ENCODE results near the gene DUSP14. TPM values are rescaled to one million over a fixed set of nuclear protein-coding genes. Genes with fewer than 3 reads are reported as not detected.

The DUSP14 gene
- polyA plus RNA-seq, 1 of the 3 experiments (the other 2 are of a cell fraction): 85.8 TPM

DNA sequence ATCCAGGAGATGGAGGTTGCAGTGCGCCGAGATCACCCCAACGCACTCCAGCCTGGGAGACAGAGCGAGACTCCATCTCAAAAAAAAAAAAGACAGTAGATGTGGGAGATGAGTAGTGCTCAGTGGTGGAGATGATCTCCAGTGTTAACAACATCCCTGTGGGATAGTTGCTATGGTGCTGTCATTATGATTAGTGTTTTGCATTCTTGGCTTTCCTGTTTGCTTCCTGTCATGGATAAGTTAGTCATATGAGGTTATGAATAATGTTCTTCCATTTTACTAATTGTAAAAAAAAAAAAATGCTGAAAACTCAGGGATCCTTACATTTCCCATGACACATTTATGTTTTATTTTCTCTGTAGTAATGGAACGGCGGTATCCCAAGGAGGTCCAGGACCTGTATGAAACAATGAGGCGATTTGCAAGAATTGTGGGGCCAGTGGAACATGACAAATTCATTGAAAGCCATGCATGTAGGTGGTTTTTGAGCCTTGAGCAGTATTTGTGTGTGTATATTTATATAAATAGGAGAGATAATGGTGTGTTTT lies 24.5 kb upstream of the DUSP14 start:
- Histone ChIP-seq H4K20me1 (ENCODE audit: insufficient read depth) (no peaks in the 10 kb centered on the region), H3K9me3 (no peaks in the 10 kb centered on the region), H3K4me3 (ENCODE audit: low read depth in 2 of 2, low read length in 1 of 2) (no peak overlapping the region), H3K4me1 (ENCODE audit: control insufficient read depth in 1 of 2, insufficient read depth in 2 of 2, low read depth in 1 of 2, low read length in 1 of 2) (0 out of 4 replicates have a peak, but pooled peaks cover 0 to 5% of the 10 kb centered on the region in 2 experiments), H3K36me3 (replicated peaks in 1 of 2; ENCODE audit: control insufficient read depth in 1 of 2, insufficient read depth in 2 of 2, low read length in 1 of 2) (peaks cover 10 to 61% of the 10 kb centered on the region in 2 experiments), H3K79me2 (ENCODE audit: insufficient read depth) (no peaks in the 10 kb centered on the region; the same call in 1 of the 2 replicates), H2AFZ (ENCODE audit: low read depth) (no peak overlapping the region), H3K9ac (no peak overlapping the region), H3K27me3 (ENCODE audit: insufficient read depth) (no peaks in the 10 kb centered on the region), H3K27ac (ENCODE audit: low read depth in 2 of 2, low read length in 1 of 2) (peak overlapping the region in 1 of 2 experiments; percentile 85; a peak in 2 of 4 replicates), H3F3A (replicated peaks; ENCODE audit: insufficient read depth) (peaks cover 24% of the 10 kb centered on the region), H3K9me2 (no peaks in the 10 kb centered on the region), H3K4me2 (no peak overlapping the region)
- TF ChIP-seq RXRA (IDR thresholded peaks at IDR 0.05; ENCODE audit: borderline replicate concordance, low read depth) (0 out of 2 replicates have a peak, but pooled peaks have one; percentile 32), FOXJ3 (CRISPR knock-in tag; IDR thresholded peaks at IDR 0.05) (no peak), TEAD4 (IDR thresholded peaks at IDR 0.05; ENCODE audit: borderline replicate concordance, insufficient read depth) (no peak), GABPA (IDR thresholded peaks at IDR 0.05; ENCODE audit: low read depth) (no peak), TCF12 (IDR thresholded peaks at IDR 0.05) (peak; percentile 33; the same call in 1 of the 2 replicates), NFIC (IDR thresholded peaks at IDR 0.05; ENCODE audit: borderline replicate concordance) (peak; percentile 22; the same call in 1 of the 2 replicates), SIN3A (IDR thresholded peaks at IDR 0.05; ENCODE audit: borderline replicate concordance, low read depth, low read length) (no peak), FOSL2 (IDR thresholded peaks at IDR 0.05; ENCODE audit: borderline replicate concordance, low read depth) (peak; percentile 47; the same call in 1 of the 2 replicates), EP300 (IDR thresholded peaks at IDR 0.05; ENCODE audit: borderline replicate concordance in 1 of 2, low read depth in 1 of 2, low read length in 1 of 2) (peak in 1 of 2 experiments; percentile 39; a peak in 1 of 4 replicates), JUND (IDR thresholded peaks at IDR 0.05) (peak; percentile 63), ELF1 (IDR thresholded peaks at IDR 0.05) (no peak), MXI1 (IDR thresholded peaks at IDR 0.05; ENCODE audit: low read depth, low read length) (no peak)
- TF ChIP-seq, protein P1, sequence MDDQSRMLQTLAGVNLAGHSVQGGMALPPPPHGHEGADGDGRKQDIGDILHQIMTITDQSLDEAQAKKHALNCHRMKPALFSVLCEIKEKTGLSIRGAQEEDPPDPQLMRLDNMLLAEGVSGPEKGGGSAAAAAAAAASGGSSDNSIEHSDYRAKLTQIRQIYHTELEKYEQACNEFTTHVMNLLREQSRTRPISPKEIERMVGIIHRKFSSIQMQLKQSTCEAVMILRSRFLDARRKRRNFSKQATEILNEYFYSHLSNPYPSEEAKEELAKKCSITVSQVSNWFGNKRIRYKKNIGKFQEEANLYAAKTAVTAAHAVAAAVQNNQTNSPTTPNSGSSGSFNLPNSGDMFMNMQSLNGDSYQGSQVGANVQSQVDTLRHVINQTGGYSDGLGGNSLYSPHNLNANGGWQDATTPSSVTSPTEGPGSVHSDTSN (IDR thresholded peaks at IDR 0.05): peak; percentile 94
- DNase-seq: no peak
- CTCF ChIA-PET: no interaction called here
- 91% methylated on average over 7 of the region's 7 CpGs for WGBS (ENCODE audit: low lambda C conversion rate)
- POLR2A ChIA-PET: no interaction called here

DNA sequence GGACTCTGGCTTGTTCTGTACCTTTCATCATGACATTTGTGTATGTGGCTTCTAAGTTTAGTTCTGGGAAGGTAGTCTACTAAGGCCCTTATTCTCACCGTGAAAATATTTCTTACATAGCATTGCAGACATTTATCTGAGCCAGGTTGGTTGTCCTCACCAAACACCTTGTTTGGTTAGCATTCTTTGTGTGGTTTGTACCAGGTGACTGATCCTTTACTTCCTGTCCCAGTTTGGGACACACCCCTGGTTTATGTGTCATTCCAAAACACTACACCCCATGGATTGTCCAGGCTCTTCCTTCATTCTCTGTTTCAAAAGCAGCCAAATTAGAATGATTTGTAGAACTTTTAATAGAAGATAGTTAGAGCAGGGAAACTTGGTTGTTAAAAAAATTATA lies 23.2 kb upstream of the DUSP14 start:
- Histone ChIP-seq H3K79me2 (ENCODE audit: insufficient read depth) (no peaks in the 10 kb centered on the region), H3K27ac (ENCODE audit: low read depth in 2 of 2, low read length in 1 of 2) (peak overlapping the region in 1 of 2 experiments; percentile 85; a peak in 1 of 4 replicates)

More for the DNA sequence above, 23.2 kb upstream of the DUSP14 start:
- CTCF ChIA-PET: no interaction called here
- Histone ChIP-seq H4K20me1 (ENCODE audit: insufficient read depth) (no peaks in the 10 kb centered on the region), H3K9me2 (no peaks in the 10 kb centered on the region), H3K4me3 (ENCODE audit: low read depth in 2 of 2, low read length in 1 of 2) (no peak overlapping the region), H3K9me3 (no peaks in the 10 kb centered on the region), H3K9ac (no peak overlapping the region), H3K4me2 (no peak overlapping the region), H3K27me3 (ENCODE audit: insufficient read depth) (no peaks in the 10 kb centered on the region), H3K4me1 (ENCODE audit: control insufficient read depth in 1 of 2, insufficient read depth in 2 of 2, low read depth in 1 of 2, low read length in 1 of 2) (0 out of 4 replicates have a peak, but pooled peaks cover 0 to 5% of the 10 kb centered on the region in 2 experiments), H2AFZ (ENCODE audit: low read depth) (no peak overlapping the region), H3K36me3 (replicated peaks in 1 of 2; ENCODE audit: control insufficient read depth in 1 of 2, insufficient read depth in 2 of 2, low read length in 1 of 2) (peaks cover 20 to 66% of the 10 kb centered on the region in 2 experiments), H3F3A (replicated peaks; ENCODE audit: insufficient read depth) (peaks cover 24% of the 10 kb centered on the region)
- WGBS (ENCODE audit: low lambda C conversion rate): 100% methylated on average over 1 of the region's 1 CpG
- POLR2A ChIA-PET: no interaction called here
- TF ChIP-seq, protein P2, sequence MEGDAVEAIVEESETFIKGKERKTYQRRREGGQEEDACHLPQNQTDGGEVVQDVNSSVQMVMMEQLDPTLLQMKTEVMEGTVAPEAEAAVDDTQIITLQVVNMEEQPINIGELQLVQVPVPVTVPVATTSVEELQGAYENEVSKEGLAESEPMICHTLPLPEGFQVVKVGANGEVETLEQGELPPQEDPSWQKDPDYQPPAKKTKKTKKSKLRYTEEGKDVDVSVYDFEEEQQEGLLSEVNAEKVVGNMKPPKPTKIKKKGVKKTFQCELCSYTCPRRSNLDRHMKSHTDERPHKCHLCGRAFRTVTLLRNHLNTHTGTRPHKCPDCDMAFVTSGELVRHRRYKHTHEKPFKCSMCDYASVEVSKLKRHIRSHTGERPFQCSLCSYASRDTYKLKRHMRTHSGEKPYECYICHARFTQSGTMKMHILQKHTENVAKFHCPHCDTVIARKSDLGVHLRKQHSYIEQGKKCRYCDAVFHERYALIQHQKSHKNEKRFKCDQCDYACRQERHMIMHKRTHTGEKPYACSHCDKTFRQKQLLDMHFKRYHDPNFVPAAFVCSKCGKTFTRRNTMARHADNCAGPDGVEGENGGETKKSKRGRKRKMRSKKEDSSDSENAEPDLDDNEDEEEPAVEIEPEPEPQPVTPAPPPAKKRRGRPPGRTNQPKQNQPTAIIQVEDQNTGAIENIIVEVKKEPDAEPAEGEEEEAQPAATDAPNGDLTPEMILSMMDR (IDR thresholded peaks at IDR 0.05): no peak
- TF ChIP-seq SMC3 (IDR thresholded peaks at IDR 0.05; ENCODE audit: low read depth, low read length) (no peak), ELF1 (IDR thresholded peaks at IDR 0.05) (no peak), RXRA (IDR thresholded peaks at IDR 0.05; ENCODE audit: borderline replicate concordance, low read depth) (no peak), EP300 (IDR thresholded peaks at IDR 0.05; ENCODE audit: borderline replicate concordance in 1 of 2, low read depth in 1 of 2, low read length in 1 of 2) (no peak), RCOR1 (IDR thresholded peaks at IDR 0.05; ENCODE audit: low read length) (no peak), FOXJ3 (CRISPR knock-in tag; IDR thresholded peaks at IDR 0.05) (no peak), POLR2AphosphoS5 (IDR thresholded peaks at IDR 0.05; ENCODE audit: low read depth, low read length) (no peak), CHD2 (IDR thresholded peaks at IDR 0.05; ENCODE audit: low read length, partially characterized antibody) (no peak)
- TF ChIP-seq, protein P3, sequence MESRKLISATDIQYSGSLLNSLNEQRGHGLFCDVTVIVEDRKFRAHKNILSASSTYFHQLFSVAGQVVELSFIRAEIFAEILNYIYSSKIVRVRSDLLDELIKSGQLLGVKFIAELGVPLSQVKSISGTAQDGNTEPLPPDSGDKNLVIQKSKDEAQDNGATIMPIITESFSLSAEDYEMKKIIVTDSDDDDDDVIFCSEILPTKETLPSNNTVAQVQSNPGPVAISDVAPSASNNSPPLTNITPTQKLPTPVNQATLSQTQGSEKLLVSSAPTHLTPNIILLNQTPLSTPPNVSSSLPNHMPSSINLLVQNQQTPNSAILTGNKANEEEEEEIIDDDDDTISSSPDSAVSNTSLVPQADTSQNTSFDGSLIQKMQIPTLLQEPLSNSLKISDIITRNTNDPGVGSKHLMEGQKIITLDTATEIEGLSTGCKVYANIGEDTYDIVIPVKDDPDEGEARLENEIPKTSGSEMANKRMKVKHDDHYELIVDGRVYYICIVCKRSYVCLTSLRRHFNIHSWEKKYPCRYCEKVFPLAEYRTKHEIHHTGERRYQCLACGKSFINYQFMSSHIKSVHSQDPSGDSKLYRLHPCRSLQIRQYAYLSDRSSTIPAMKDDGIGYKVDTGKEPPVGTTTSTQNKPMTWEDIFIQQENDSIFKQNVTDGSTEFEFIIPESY (IDR thresholded peaks at IDR 0.05; ENCODE audit: borderline replicate concordance, low read depth): no peak
- DNase-seq: no peak
